ENCODE measurements around the gene MAFF.
A peak's percentile ranks its signal among the peaks of the same experiment; 100 is the strongest.
"Not testable (repeated sequence)": the region's sequence is repeated elsewhere in the genome, so short reads cannot be mapped to it uniquely, and the experiment has no call there.

The MAFF gene

DNA sequence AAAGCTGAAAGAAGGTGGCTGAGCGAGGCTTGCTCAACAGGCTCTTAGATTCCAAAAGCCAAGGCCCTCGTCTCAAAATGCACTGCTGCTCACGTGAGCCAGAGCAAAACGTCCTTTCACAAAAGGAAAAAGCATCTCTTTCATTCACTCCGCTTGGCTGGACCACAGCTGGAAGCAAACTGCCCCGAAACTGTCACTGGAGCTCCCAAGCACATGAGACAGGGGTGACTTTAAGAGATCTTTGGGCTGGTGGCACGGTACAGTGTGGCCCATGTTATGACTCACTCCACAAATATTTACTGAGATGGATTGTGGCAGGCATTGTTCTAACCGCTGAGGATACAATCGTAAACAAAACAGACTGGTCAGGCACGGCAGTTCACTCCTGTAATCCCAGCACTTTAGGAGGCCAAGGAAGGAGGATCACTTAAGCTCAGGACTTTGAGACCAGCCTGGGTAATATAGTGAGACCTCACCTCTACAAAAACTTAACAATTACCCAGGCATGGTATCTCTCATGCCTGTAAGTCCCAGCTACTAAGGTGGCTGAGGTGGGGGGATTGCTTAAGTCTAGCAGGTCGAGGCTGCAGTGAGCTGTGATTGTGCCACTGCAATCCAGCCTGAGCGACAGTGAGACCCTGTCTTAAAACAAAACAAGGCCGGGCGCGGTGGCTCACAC, 23.7 kb upstream of the MAFF start:
- DNase-seq: peak; percentile 33

DNA sequence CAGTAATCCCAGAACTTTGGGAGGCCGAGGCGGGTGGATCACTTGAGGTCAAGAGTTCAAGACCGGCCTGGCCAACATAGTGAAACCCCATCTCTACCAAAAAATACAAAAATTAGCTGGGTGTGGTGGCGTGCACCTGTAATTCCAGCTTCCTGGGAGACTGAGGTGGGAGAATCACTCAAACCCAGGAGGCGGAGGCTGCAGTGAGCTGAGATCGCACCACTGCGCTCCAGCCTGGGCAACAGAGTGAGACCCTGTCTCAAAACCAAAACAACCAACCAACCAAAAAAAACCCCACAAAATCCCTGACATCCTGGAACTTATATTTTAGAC, 23.2 kb upstream of the MAFF start:
- not testable (repeated sequence) for DNase-seq

DNA sequence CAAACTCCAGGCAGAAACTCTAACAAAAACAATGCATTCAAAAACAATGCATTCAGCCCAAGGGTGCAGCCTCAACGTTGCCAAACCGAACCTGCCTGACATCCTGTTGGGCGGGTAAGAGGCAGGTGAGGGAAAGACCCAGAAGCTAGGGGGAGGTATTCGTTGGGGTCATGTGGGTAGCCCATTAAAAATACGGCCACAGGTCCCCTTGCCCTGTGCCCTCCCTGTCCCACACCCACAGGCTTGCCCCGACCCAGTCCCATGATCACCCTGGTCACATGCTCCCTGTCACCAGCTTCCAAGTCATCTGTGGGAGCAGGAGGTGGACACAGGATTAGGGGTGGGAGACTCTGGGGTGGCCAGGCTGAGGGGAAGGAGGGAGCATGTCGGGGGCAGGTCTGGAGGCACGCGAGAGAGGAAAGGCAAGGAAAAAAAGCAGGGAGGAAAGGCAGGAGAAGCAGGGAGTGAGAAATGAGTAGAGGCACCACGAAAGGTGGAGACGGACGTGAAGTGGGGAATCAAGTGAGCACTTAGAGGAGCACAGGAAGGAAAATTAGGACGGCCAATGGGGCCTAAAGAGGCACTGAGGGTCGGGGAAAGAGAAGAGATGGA, 20.8 kb upstream of the MAFF start:
- no peak for DNase-seq

DNA sequence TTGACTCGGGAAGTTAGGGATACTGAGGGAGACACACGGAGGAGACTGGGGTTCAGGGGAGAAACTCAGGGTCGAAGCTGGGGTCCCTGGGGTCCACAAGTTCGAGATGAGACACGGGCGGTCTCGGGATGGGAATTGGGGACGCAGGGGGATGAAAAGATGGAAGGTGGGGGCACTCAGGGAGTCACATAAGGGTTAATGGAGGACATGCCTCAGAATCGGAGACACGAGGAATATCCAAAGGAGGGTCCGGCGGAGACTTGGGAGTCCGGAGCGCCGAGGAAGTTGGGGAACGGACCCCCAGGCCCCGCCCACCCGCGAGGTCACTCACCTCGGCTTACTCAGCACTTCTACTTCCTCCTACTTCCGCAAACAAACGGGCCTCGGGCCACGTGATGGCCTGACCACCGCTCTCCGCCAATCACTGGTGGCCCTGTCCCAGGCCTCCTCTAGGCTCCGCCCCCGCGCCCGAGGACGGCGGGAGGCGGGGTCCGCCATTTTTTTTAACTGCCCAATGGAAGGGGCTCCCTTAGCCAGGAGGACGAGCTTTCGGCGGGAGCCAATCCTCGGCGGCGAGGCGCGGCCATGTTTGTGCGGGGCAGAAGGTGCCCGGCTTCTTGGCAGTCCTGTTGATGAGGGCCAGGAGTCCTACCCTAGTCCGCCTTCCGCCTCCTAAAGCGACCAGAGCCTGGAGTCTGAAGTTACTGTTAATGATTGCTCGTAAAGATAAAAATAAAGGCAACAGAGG, 20.2 kb upstream of the MAFF start, which contains the start of gene PLA2G6:
TSS of gene PLA2G6 (minus strand) at position 378 of the 748 bp plus-strand sequence. CDS start 12,404 bp downstream, outside the sequence.
- peak; percentile 87 for DNase-seq

DNA sequence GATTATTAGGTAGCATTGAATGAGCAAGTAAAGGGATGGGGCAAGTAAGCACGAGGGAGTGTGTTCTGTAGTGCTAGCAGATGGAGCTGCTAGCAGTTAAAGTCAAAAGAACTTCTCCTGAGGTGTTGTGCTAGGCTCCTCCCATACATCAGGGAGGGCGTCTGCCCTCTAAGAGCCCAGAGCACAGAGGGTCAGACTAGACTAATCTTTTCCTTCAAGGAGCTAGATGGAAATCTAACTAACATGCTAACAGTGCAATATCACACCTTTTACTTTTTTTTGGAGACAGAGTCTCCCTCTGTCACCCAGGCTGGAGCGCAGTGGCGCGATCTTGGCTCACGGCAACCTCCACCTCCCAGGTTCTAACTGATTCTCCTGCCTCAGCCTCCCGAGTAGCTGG, 17.0 kb upstream of the MAFF start:
- DNase-seq: no peak

DNA sequence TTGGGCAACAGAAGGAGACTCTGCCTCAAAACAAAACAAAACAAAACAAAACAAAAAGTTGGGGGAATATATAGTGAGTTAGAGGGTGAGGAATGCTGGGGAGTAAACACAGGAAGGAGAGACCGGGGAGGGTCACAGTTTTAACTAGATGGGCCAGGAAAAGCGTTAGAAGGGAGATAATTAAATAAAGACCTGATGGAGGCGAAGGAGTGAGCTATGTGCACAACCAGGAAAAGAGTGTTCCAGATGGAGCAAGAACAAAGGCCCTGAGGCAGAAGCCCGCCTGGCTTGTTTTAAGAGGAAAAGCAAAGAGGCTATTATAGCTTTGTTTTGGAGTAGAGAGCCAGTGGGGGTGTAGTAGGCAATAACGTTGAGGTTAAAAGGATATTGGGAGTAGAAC, 15.4 kb upstream of the MAFF start:
- no peak for DNase-seq

DNA sequence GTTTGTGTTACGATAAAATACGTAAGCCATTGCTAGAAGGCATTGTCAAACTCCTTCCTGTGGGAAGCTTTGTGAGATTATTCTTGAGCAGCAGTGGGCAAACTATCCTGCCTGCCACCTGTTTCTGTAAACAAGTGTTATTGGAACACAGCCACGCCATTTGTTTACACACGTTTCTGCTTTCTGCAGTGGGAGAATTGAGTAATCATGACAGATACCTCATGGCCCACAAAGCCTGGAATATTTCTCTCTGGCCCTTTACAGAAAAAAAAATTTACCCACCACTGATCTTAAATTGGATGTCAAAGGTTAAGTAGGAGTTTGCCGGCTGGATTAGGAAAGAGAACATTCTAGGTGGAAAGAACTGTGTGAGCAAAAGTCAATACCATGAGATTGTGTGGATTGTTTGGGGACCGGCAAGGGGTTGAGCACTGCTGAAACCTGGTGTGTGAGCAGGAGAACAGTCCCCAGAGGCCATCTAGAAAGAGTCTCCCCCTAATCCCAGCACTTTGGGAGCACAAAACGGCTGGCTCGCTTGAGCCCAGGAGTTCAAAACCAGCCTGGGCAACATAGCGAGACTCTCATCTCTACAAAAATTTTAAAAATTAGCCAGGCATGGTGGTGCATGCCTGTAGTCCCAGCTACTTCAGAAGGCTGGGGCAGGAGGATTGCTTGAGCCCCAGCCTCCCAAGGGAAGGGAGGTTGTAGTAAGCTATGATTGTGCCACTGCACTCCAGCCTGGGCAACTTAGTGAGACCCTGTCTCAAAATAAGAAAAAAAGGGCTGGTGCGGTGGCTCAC, 14.2 kb upstream of the MAFF start:
- DNase-seq: no peak

DNA sequence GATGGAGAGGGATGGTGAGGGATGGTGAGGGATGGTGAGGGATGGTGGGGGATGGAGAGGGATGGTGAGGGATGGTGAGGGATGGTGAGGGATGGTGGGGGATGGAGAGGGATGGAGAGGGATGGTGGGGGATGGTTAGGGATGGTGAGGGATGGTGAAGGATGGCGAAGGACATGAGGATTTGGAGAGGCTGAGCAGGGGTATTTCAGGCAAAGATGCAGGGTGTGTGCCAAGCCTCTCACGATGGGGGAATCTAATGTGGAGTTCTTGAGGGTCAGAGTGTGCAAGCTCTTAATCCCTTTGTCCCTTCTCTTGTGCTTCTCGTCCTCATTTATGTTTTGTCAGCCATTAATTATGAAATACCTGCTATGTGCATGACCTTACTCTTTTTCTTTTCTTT, 12.7 kb upstream of the MAFF start:
- no peak for DNase-seq

DNA sequence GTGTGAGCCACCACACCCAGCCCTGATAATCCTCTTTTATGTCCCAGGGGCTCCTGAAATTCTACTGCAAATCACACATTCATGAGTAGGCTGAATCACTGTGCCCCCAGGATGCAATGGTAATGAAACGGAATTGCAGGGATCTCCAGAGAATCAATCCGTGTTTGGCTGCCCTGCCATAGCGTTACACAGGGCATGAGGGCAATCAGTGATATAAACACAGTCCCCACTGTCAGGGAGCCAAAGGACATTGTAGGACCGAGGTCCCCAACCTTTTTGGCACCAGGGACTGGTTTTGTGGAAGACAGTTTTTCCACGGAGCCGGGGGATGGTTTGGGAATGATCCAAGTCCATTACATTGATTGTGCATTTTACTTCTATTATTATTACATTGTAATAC, 11.2 kb upstream of the MAFF start:
- DNase-seq: no peak

DNA sequence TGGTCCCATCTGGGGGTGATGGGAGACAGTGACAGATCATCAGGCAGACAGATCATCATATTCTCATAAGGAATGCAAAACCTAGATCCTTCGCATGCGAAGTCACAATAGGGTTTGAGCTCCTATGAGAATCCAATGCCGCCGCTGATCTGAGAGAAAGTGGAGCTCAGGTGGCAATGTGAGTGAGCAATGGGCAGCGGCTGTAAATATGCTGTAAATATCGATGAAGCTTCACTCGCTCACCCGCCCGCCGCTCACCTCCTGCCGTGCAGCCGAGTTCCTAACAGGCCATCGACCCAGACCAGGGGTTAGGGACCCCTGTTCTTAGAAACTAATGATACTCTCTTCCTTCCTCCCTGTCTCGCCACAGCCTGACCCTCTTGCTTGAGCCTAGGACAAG, 10.7 kb upstream of the MAFF start:
- DNase-seq: no peak

DNA sequence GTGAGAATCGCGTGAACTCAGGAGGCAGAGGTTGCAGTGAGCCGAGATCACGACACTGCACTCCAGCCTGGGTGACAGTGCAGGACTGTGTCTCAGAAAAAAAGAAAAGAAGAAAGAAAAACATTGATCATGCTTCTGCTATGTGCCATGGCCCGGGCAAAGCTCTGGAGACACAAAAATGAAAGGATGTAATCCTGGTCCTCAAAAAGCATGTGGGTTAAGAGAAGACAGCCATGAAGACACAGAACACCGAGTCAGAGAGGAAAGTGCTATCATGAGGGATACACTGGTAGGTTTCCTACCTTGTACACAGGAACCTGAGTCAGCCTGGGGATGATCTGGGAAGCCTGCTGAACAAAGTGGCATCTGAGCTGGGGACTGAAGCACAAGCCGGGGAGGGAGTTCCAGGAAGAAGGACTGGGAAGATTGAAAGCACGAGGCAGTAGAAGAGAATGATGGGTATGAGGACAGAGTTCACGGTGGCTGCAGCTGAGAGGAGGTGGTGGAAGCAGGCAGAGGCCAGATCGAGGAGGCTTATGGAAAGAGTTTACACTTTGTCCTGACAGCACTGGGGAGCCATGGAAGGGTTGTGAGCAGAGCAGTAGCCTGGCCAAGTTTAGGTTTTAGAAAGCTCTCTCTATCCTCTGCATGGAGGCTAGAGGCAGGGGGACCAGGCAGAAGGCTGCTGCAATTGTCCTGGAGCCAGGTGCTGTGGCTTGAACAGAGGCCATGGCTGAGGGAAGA, 9.9 kb upstream of the MAFF start:
- DNase-seq: no peak

DNA sequence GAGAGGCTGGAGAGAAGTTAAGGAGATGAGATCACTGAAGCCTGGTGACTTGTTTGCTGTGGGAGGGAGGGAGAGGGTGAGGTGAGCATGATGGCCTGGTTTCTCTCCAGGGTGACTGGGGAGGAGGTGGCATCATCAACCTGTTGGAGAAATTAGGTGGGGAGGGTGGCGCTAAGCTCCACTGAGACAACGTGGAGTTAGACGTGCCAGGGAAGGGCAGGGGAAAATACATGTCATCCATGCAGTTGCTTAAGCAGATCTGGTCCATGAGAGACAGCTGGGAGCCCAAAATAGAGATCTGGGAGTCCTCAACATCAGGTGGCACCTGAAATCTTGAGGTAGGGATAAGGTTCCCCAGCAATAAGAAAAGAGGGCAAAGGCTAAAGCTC, 9.3 kb upstream of the MAFF start:
- no peak for DNase-seq

DNA sequence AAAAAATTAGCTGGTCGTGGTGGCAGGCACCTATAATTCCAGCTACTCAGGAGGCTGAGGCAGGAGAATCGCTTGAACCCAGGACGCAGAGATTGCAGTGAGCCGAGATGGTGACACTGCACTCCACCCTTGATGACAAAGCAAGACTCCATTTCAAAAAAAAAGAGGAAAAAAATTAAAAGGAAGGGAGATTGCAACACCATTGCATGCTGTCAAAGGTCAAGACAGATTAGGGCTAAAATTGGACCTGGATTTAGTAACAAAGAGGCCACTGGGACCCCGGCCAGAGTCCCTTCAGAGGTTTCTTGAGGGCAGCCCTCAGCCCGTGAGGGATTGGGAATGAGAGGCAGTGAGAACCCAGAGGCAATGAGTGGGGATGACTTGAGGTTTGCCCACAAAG, 8.2 kb upstream of the MAFF start:
- no peak for DNase-seq

DNA sequence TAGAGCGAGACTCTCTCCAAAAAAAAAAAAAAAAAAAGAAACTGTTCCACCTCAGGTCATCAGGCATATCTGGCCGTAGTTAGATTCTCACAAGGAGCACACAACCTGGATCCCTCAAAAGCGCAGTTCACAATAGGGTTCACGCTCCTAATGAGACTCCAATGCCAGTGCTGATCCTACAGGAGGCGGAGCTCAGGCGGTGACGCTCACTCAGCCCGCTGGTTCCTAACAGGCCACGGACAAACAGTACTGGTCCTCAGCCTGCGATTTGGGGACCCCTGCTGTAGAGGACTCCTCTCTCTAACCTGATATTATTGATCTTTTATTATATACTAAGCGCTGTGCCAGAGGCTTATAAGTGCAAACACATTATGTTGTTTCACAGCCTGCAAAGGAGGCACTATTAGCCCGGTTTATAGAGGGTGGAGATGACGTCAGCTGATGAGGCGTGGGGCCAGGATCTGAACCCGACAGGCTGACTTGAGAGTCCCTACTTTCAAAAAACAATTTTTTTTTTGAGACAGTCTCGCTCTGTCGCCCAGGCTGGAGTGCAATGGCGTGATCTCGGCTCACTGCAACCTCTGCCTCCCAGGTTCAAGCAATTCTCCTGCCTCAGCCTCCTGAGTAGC, 4.9 kb upstream of the MAFF start:
- DNase-seq: no peak

DNA sequence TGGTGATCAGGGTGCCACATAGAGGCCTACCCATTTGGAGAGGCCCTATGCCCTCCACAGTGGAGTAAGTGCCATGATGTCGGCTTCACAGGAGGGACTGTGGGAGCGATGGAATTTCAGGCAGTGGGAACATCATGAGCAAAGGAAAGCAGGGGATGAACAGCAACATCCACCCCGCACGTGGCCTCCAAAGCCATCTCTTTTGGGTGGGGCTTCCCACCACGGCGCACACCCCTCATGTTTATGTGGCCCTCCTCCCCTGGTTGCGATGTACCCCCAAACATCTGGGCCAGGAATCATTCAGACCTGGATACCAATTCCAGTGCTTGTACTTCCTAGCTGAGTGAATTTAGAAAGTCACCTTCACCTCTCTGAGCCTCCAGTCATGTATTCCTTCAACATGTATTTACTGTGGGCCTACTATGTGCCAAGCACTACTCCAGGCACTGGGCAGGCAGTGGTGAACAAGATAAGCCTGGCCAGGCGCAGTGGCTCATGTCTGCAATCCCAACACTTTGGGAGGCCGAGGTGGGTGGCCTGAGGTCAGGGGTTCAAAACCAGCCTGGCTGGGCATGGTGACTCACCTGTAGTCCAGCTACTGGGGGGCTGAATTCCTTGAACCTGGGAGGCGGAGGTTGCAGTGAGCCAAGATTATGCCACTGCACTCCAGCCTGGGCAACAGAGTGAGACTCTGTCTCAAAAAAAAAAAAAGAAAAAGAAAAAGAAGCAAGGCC, 1.8 kb upstream of the MAFF start:
- no peak for DNase-seq

DNA sequence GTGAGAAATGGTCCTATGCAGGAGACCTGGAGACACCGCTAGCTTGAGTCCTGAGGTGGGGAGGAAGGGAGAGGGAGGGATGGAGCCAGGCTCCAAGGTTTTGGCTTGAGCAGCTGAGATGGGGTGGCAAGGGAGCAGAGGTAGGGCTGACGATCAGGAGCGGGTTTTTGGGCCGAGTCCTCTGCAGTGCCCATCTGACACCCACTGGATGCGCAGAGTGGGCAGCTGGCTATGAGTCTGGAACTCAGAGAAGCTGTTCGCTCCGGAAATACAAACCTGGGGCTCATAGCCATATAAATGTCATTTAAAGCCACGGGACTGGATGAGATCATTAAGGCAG, 453 bp upstream of the MAFF start:
- no peak for DNase-seq

DNA sequence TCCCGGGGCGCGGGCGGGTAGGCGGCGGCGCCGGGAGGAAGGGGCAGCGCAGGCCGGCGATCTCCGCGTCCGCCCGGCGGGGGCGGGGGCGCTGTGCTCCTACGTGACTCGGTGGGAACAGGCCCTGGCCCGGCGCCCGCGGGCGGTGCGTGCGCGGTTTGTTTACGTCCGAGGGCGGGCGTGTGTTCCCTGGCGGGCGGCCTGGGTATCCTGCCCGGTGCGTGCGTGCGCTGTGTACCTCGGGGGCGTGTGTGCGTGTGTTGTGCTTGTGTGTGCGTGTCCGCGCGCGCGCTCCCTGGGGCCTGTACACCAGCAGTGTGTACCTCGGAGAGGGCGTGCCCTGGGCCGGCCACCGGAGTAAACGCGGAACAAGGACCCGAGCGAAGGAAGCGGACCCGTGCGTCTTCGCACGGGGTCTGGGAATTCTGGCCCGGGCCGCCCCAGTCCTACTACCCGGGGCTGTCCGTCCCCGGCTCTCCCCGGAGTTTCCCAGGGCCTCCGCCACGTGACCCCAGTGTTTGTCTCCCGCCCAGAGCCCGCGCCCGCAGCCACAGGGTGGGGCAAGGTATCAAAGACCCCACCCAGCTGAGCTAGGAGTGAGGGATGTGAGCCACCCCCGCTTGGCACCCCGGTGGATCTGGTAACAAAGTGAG, 769 bp downstream of the MAFF start:
- peak; percentile 20 for DNase-seq

DNA sequence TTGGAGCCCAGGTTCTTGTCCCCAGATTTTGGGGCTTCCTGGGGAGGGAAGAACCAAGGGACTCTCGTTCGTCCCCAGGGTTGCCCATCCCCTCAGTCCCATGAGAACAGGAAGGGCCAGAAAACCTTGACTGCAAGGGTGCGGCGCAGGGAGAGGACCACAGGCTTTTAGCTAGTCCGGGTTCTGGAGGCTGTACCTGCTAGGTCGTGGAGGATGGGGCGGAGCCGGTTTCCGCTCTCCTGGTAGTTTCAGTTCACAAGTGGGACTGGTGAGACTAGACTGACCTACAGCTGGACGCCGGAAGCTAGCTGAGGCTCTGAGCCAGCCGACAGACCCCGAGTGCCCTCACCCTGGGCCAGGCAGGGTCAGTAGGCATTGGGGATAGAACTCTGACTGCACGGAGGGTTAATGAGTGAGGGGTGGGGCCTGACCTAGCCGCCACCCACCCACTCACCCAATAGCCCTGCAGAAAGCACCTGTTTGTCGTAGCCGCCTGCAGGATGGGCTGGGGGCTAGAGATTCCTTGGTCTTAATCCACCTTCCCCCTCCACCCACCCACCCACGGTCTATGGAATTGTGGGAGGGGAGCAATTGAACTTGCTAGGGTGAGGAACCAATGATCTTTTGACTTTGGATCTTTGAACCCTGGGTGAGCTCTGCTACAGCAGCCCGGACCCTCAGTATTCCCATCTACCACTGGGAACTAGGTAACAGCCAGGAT, 1.5 kb downstream of the MAFF start:
- DNase-seq: no peak

DNA sequence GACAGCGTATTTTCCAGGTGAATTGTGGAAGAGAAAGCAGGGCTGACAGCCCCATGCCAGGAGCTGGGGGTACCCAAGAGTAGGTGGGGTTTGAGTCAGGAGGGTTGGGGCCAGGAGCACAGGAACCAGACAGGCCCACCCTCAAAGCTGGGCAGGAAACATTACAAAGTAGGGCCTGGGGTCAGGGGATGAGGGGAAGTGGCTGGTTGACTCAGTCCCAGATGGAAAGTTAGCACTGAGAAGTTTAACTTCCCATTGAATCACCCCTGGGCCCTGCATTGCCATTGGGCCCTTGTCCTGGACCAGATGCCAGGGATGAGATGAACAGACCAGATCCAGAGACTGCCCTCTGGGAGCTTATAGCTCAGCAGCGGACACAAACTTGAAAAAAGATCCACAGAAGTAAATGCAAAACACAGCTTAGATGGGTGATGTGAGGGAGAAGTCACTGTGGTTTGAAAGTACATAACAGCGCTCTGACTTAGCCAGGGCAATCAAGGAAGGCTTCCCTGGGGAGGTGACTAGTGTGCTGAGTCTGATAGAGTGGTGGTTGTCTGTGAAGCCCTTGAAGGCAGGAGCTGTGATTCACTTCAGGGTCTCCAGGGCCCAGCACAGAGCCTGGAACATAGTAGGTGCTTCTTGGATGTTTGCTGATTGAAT, 2.2 kb downstream of the MAFF start:
- no peak for DNase-seq

DNA sequence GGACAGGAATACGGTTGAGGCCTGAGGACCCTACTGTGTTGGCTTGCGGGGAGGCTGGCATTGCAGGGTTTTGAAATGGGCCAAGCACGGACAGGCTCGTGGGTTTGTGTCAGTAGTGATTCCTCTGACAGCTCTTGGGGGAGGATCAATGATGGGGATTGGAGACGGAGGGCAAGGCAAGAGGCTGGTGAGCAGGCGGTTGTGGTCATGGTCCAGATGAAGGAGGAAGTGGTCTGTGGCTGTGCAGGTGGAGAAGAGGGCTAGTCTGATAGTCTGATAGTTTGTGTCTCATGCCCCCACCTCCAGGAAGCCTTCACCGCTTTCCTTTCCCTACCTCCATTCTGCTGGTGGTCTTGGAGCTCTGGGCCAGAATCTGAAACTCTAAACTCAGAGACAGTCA, 3.0 kb downstream of the MAFF start:
- no peak for DNase-seq
